GM13976 (cell line): Measurements from ENCODE around the gene GLS.

Experiments
- DNase-seq: peaks from one replicate; pipeline ENCODE4 v3.0.0; 2012; ENCODE audit warnings: low spot score
- CTCF ChIP-seq: IDR thresholded peaks from 2 replicates; pipeline ENCODE4 v1.5.1; 2012; ENCODE audit warnings: borderline replicate concordance, mild to moderate bottlenecking; ENCODE audit not compliant: insufficient read depth; ENCODE audit errors: extremely low read depth, missing control alignments, control extremely low read depth
- in situ Hi-C: fragments of 300-500 bp; cut with MboI; formaldehyde crosslinking; loops from one replicate; pipeline ENCODE4 v1.12.0; 2022; ENCODE audit warnings: low sequenced_read_pairs, mixed read lengths, inconsistent platforms; ENCODE audit not compliant: unreplicated experiment

The GLS gene

GRCh38 chr2:191008286-191008685, 127.7 kb downstream of the GLS start:
- in situ Hi-C loops, result no loop called here

GRCh38 chr2:191009541-191010374, 129.1 kb downstream of the GLS start:
- in situ Hi-C loops, result no loop called here
- no peak for TF ChIP-seq CTCF

More at GRCh38 chr2:191008286-191008685, 127.7 kb downstream of the GLS start:
- no peak for DNase-seq
- no peak for TF ChIP-seq CTCF

GRCh38 chr2:191010887-191011885, 130.6 kb downstream of the GLS start:
- no peak for DNase-seq
- no peak for TF ChIP-seq CTCF
- in situ Hi-C loops, result no loop called here

More at GRCh38 chr2:191009541-191010374, 129.1 kb downstream of the GLS start:
- DNase-seq, result no peak

- in situ Hi-C loops, result no loop called here
- TF ChIP-seq CTCF, result no peak
- no peak for DNase-seq
Measured at GRCh38 chr2:191012346-191012745, 131.7 kb downstream of the GLS start.

- no peak for DNase-seq
- no peak for TF ChIP-seq CTCF
Measured at GRCh38 chr2:191012845-191013681, 132.4 kb downstream of the GLS start.

DNA sequence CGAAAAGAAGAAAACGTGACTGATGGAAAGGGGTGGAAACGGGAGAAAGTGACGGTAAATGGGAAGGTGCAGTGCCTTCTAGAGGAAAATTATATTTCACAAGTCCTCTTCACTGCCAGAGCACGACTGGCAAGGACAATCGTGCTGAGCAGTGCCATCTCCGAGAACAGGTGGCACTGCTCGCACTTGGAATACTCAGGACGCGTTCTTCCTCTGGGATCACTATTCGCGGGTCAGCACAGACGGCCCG, 133.0 kb downstream of the GLS start:
- in situ Hi-C loops, result no loop called here
- no peak for TF ChIP-seq CTCF
- no peak for DNase-seq

More at GRCh38 chr2:191012845-191013681, 132.4 kb downstream of the GLS start:
- in situ Hi-C loops, result no loop called here
